ENCODE data around the gene FRY. TPM values are rescaled to one million over a fixed set of nuclear protein-coding genes. Genes with fewer than 3 reads are reported as not detected.

The FRY gene
- total RNA-seq, 4 donors from 2014 or later: 21.1 to 89.7 (median 34.4) TPM

DNA sequence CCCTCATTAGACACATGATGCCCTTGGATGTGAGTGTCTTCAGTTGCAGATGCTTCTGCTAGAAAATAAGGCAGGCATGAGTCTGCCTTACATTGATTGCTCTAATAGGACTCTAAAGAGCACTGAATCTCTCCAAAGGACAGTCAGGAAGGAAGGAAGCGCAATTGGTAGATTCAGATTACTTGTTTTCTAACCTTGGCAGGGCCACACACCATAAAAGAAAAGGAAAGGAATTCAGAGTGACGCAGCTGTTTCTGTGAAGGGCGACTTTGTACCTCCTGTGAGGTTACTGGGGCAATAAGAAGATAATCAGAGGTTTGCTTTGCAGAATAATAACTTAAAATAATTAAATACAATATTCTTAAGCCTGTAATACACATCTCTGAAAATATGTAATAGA, 48.0 kb downstream of the FRY start:
- no peak for TF ChIP-seq CTCF (IDR thresholded peaks at IDR 0.05)
- no peak for DNase-seq (ENCODE audit: low spot score)

DNA sequence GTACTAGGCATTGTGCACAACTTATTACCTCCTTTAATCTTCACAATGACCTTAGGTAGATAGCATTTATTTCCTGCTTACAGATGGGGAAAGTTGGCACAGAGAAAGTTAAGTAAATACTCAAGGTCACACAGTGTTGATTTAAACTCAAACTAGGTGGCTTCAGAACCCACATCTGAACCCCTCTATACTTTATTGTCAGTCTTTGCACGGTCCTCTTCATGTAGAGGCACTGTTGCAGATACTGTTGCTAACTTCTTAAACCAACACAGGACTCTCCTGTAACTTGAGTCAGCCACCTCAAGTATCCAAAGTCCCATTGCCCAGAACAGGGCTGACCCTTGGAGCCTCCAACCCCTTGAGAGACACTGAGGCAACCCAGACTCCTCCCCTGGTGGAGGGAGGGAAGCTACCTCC, 48.8 kb downstream of the FRY start:
- no peak for DNase-seq (ENCODE audit: low spot score)
- no peak for TF ChIP-seq CTCF (IDR thresholded peaks at IDR 0.05)
- ATAC-seq (ENCODE audit: low FRiP score): no peak

More for the DNA sequence above, 48.0 kb downstream of the FRY start:
- ATAC-seq (ENCODE audit: low FRiP score): no peak

DNA sequence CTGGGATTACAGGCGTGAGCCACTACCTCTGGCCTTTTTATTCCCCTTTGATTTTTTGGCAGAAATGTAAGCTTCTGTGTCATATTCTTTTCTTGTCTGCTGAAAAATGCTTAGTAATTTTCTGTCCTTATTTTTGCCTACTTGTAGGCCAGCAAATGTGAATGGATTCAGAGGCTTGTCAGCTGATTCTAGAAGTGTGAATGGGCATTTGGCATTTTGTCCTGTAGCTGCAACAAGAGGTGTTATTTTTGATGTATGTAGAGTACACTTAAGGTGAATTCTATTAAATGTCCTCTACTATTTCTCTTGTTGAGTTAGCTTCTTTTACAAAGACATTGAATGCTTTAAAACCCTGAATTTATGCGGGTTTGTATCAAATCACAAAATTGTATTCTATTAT, 50.0 kb downstream of the FRY start:
- ATAC-seq (ENCODE audit: low FRiP score) (no peak), DNase-seq (ENCODE audit: low spot score) (no peak)
- no peak for TF ChIP-seq CTCF (IDR thresholded peaks at IDR 0.05)

DNA sequence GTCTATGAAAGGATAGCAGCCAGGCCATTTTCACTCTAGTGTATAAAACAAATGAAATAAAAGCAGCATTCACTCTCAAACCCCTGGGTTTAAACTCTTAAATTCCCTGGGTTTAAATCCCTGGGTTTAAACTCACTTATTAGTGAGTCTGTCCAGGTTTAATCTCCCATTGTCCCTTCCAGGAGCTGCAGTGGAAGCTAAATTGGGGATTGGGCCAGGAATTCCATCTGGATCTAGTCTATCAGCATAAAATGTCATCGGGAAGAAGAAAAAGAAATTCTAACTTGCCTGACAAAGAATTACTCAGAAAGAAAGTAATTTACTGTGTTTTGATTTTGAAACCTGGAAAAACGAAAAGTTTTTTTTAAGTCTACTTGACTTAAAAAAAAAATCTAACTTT, 54.8 kb downstream of the FRY start:
- no peak for TF ChIP-seq CTCF (IDR thresholded peaks at IDR 0.05)
- ATAC-seq (ENCODE audit: low FRiP score) (peak; percentile 32), DNase-seq (ENCODE audit: low spot score) (no peak)

GRCh38 chr13:32086791-32087441, 55.3 kb downstream of the FRY start:
- DNase-seq (ENCODE audit: low spot score) (no peak), ATAC-seq (ENCODE audit: low FRiP score) (peak; percentile 59)
- TF ChIP-seq CTCF (IDR thresholded peaks at IDR 0.05): no peak

DNA sequence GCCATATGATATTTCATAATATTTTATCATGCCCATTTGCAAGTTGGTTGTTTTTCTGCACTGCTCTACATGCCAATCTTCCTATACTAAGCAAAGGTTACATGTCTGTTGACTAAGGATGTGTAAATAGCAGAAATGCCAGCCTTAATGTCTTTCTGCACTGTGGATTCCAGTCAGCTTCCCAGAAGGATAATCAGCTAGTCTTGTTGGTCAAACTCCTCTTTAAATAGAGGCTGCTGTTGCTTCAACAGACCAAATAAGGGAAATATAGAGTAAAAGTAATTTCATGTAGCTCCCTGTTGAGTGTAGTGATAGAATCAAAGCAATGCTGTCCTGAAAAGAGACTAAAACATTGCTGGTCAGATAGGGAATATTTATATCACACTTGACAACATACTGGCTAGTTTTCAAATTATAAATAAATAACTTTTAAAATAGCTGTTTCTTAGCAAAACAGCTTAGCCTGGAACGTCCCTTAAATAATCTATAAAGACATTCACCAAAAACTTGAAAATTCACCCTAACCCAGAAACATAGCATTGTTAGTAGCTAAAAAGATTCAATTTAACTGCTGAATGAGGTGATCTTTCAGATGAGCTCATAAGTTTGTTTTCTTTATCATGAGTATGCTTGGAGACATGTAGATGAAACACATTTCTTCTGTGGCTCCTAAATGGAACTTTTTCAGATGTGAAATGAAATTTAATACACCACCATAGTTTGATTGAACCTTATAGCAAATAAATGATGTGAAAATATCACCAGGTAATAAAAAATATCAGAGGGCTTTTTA, 56.6 kb downstream of the FRY start:
- TF ChIP-seq CTCF (IDR thresholded peaks at IDR 0.05): no peak
- DNase-seq (ENCODE audit: low spot score) (no peak), ATAC-seq (ENCODE audit: low FRiP score) (no peak)

GRCh38 chr13:32092496-32092895, 60.9 kb downstream of the FRY start:
- TF ChIP-seq CTCF (IDR thresholded peaks at IDR 0.05): no peak
- ATAC-seq (ENCODE audit: low FRiP score) (no peak), DNase-seq (ENCODE audit: low spot score) (no peak)

Measured in omental fat pad (tissue), 4 donors.